SH-SY5Y (cell line): Measurements from ENCODE around the gene FOXP4.

ENCODE experiments used
- GATA2 ChIP-seq: IDR thresholded peaks from 2 replicates; pipeline ENCODE4 v1.6.1; 2011; ENCODE audit warnings: mild to moderate bottlenecking, low read depth, low read length
- GATA3 ChIP-seq: IDR thresholded peaks from 2 replicates; pipeline ENCODE4 v1.6.1; 2011; ENCODE audit warnings: low read depth, mild to moderate bottlenecking, low read length, moderate library complexity

DNA sequence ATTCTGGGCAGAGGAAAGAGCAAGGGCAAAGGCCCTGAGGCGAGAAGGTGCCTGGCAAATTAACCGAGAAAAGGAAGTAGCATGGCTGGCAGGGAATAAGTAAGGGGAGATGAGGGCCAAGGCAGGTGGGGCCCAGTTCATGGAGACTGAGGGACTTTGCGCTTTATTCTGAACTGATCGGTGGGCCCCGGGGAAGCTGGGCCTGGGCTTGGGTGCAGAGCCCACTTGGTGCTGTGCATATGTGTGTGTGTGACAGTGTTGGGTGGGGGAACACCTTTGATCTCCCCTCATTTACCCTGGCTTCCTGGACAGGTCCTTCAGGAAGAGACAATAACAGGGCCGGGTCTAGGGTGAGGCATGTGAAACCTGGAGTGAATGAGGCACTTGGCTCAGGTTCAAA, 89.2 kb downstream of the FOXP4 start:
- TF ChIP-seq GATA2 (no peak), GATA3 (no peak)
